GM21529 (cell line): ENCODE measurements around the gene TTC3.

ENCODE experiments used
- ATAC-seq: cut with Tn5 transposase; IDR thresholded peaks from one replicate; pipeline ENCODE4 v1.9.1; 2021; ENCODE audit not compliant: unreplicated experiment

The TTC3 gene

DNA sequence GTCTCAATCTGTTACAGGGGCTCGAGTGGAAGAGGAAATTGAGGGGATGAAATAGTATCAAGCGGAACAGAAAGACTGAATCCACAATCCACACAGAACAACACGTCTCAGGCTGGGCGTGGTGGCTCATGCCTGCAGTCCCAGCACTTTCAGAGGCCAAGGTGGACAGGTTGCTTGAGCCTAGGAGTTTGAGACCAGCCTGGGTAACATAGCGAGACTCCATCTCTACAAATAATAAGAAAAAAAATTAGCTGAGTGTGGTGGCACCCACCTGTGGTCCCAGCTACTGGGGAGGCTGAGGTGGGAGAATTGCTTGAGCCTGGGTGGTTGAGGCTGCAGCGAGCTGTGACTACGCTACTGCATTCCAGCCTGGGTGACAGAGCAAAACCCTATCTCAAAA, 168.4 kb downstream of the TTC3 start:
- no peak for ATAC-seq

DNA sequence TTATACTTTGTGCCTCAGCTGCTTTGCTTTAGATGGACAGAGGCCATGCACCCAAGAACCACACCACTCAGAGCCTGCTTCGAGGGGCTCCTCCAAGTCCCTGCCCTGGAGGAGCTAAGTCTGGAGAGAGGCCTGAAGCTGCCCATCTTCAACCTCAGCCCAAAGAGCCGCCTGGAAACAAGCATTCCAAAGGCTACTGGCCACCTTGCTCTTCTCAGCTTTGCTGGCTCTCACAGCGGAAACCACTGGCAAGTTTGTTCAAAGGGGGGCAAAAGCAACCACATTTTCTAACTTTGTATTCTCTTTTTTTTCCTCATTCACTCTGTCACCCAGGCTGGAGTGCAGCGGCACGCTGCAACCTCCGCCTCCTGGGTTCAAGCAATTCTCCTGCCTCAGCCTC, 170.9 kb downstream of the TTC3 start:
- no peak for ATAC-seq

DNA sequence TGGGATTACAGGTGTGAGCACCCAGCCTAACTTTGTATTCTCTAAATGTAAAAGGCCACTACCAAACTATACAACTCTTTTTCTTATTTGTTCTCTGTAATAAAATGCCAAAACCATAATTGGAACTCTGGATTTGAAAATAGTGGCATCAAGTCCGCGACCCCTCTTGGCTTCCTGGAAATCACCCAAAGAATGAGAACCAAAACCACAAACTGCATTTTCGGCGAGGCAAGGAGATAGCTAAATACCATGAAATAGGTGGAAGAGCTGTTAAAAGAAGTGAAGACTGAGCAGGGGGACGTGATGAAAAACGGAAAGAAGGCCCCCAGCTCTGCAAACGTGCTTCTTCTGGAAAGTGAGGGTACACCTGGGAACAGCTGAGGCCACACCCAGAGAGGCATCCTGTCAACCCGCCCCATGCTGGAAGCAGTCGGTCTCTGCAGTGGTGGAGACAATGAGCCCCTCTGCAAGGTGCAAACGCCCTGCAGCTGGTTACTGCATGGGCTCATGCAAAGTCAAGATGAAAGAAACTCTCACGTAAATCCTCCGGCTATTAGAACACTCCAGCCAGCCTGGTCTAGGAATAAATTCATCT, 171.5 kb downstream of the TTC3 start:
- ATAC-seq = no peak

DNA sequence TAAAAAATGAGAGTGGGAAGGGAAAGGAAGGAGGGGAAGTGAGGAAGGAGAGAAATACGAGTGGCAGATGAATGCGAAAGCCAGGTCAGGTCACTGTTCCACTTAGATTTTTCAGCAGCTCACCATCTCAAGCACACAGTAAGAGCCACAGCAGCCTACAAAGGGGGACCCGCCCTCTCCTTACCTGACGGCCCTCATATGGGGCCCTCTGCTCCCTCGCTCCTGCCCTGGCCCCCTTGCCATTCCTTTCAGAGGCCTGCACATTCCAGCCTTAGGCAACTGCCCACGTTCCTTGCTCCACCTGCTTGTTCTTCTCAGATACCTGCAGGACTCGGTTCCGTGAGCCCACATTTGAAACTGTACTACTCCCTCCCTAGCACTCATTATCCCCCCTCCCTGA, 172.1 kb downstream of the TTC3 start:
- no peak for ATAC-seq

DNA sequence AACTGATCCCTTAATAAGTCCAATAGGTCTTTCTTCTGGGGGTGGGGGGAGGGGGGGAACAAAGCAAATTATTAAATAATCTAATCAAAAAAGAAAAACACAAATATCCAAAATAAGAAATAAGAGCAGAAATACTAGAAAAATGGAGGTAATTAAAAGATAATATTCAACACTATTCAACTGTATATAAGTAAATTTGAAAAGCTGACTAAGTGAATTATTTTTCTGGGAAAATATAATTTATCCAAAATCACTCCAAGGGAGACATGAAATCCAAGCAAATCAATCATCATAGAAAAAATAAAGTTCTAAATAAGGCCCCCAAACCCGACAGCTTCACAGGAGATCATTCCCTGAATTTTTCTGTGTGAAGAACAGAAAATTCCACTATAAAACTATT, 175.2 kb downstream of the TTC3 start:
- ATAC-seq = no peak

DNA sequence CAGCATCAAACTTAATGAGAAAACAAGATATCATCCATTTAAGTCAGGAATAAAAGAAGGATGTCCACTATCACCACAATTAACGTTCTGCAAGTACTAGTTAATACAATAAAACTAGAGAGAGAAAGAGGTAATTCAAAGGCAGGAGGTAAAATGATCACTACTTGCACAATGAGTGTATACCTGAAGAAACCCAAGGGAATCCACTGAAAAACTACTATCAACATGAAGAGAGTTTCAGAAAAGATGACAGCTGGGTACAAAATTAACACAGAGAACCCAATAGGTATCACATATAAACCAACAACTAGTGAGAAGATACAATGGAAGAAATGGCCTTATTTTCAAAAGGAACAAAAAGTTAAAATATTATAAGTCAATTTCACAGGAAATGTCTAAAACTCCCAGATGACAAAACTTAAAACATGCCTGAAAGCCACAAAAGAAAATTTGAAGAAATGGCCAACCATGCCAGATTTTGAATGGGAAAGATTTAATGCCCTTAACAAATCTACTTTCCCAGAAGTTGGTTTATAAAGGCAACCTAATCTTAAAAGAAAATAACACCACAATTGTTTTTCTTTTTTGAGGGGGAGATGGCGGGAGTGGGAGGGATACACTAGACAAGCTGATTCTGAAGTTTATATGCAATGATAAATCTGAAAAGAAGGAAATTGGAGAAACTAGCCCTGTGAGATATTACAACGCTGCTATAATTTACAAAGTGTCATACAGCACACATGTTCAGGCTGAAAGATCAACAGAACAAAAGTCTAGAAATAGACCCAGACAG, 176.3 kb downstream of the TTC3 start:
- ATAC-seq = no peak

DNA sequence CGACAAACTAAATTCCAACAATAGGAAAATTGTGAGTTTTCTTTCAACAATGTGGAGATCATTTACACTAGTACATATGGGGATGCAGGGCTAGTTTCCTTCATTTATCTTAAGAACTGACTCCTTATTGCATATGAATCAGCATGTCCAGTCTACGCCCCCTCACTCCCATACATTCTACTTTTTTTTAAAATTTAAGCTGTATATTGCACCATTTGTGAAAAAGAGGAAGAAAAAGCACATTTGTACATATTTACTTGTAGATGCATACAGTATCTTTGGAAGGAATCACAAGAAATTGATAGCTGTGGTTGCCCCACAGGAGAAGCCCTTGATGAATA, 178.2 kb downstream of the TTC3 start:
- no peak for ATAC-seq
